Ishikawa (cell line): ENCODE data around the gene UNC13A.

Experiments
- CEBPB ChIP-seq: IDR thresholded peaks from 2 replicates; pipeline ENCODE4 v1.6.1; 2012
- CREB1 ChIP-seq: IDR thresholded peaks from 2 replicates; pipeline ENCODE4 v1.6.1; 2012; ENCODE audit warnings: low read depth
- EGR1 ChIP-seq: IDR thresholded peaks from 2 replicates; pipeline ENCODE4 v1.6.1; 2012
- EP300 ChIP-seq: IDR thresholded peaks from 2 replicates; pipeline ENCODE4 v1.6.1; 2012; ENCODE audit warnings: borderline replicate concordance
- FOXM1 ChIP-seq: IDR thresholded peaks from 2 replicates; pipeline ENCODE4 v1.6.1; 2012; ENCODE audit warnings: low read depth, borderline replicate concordance
- MAX ChIP-seq: IDR thresholded peaks from 2 replicates; pipeline ENCODE4 v1.6.1; 2012
- NFIC ChIP-seq: IDR thresholded peaks from 2 replicates; pipeline ENCODE4 v1.6.1; 2012
- RAD21 ChIP-seq: IDR thresholded peaks from 2 replicates; pipeline ENCODE4 v1.6.1; 2012; ENCODE audit warnings: low read depth
- TAF1 ChIP-seq: IDR thresholded peaks from 2 replicates; pipeline ENCODE4 v1.6.1; 2012; ENCODE audit warnings: low read depth, mild to moderate bottlenecking
- TCF12 ChIP-seq: IDR thresholded peaks from 2 replicates; pipeline ENCODE4 v1.6.1; 2012; ENCODE audit warnings: low read depth
- TEAD4 ChIP-seq: IDR thresholded peaks from 2 replicates; pipeline ENCODE4 v1.6.1; 2012
- USF1 ChIP-seq: IDR thresholded peaks from 2 replicates; pipeline ENCODE4 v1.6.1; 2012
- YY1 ChIP-seq: IDR thresholded peaks from 2 replicates; pipeline ENCODE4 v1.6.1; 2012; ENCODE audit warnings: low read depth
- ZBTB7A ChIP-seq: IDR thresholded peaks from 2 replicates; pipeline ENCODE4 v1.6.1; 2012; ENCODE audit warnings: low read depth
- TF ChIP-seq, protein P1 (sequence below): IDR thresholded peaks from 2 replicates; pipeline ENCODE4 v1.6.1; 2012; ENCODE audit warnings: low read depth, mild to moderate bottlenecking

The UNC13A gene

GRCh38 chr19:17734146-17734545 lies 46.0 kb upstream of the UNC13A start:
- TF ChIP-seq CREB1, result no peak
- TF ChIP-seq TCF12, result no peak
- TF ChIP-seq TEAD4, result no peak
- TF ChIP-seq EP300, result no peak
- no peak for TF ChIP-seq RAD21
- TF ChIP-seq TAF1, result no peak
- no peak for TF ChIP-seq ZBTB7A
- TF ChIP-seq USF1, result no peak
- no peak for TF ChIP-seq EGR1
- no peak for TF ChIP-seq CEBPB
- no peak for TF ChIP-seq NFIC
- TF ChIP-seq MAX, result no peak
- no peak for TF ChIP-seq YY1
- no peak for TF ChIP-seq FOXM1
- TF ChIP-seq, protein P1, sequence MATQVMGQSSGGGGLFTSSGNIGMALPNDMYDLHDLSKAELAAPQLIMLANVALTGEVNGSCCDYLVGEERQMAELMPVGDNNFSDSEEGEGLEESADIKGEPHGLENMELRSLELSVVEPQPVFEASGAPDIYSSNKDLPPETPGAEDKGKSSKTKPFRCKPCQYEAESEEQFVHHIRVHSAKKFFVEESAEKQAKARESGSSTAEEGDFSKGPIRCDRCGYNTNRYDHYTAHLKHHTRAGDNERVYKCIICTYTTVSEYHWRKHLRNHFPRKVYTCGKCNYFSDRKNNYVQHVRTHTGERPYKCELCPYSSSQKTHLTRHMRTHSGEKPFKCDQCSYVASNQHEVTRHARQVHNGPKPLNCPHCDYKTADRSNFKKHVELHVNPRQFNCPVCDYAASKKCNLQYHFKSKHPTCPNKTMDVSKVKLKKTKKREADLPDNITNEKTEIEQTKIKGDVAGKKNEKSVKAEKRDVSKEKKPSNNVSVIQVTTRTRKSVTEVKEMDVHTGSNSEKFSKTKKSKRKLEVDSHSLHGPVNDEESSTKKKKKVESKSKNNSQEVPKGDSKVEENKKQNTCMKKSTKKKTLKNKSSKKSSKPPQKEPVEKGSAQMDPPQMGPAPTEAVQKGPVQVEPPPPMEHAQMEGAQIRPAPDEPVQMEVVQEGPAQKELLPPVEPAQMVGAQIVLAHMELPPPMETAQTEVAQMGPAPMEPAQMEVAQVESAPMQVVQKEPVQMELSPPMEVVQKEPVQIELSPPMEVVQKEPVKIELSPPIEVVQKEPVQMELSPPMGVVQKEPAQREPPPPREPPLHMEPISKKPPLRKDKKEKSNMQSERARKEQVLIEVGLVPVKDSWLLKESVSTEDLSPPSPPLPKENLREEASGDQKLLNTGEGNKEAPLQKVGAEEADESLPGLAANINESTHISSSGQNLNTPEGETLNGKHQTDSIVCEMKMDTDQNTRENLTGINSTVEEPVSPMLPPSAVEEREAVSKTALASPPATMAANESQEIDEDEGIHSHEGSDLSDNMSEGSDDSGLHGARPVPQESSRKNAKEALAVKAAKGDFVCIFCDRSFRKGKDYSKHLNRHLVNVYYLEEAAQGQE, result no peak

- TF ChIP-seq, protein P1, result no peak
- TF ChIP-seq ZBTB7A, result no peak
- no peak for TF ChIP-seq USF1
- no peak for TF ChIP-seq TAF1
- no peak for TF ChIP-seq EGR1
- no peak for TF ChIP-seq CREB1
- TF ChIP-seq MAX, result no peak
- TF ChIP-seq CEBPB, result no peak
- TF ChIP-seq FOXM1, result no peak
- TF ChIP-seq RAD21, result no peak
- TF ChIP-seq EP300, result no peak
- TF ChIP-seq NFIC, result no peak
- TF ChIP-seq TEAD4, result no peak
- TF ChIP-seq TCF12, result no peak
- TF ChIP-seq YY1, result no peak
Measured at GRCh38 chr19:17733127-17733526, 45.0 kb upstream of the UNC13A start.

- TF ChIP-seq, protein P1, result no peak
- TF ChIP-seq NFIC (no peak), CREB1 (no peak), CEBPB (no peak), EP300 (no peak), RAD21 (no peak), YY1 (no peak), EGR1 (no peak), ZBTB7A (no peak), TCF12 (no peak), USF1 (no peak), TAF1 (no peak), MAX (no peak), TEAD4 (no peak), FOXM1 (no peak)
Measured at GRCh38 chr19:17727843-17728242, 39.7 kb upstream of the UNC13A start.
